B cell (primary cell): ENCODE results near the gene XIAP. TPM values are rescaled to one million over a fixed set of nuclear protein-coding genes. Genes with fewer than 3 reads are reported as not detected.
"Not testable (repeated sequence)": the region's sequence is repeated elsewhere in the genome, so short reads cannot be mapped to it uniquely, and the experiment has no call there.

Experiments used
- ATAC-seq: fragments of 200-7000 bp; cut with Tn5 transposase; one replicate; pipeline ENCODE4 v1.10.0; 2021; ENCODE audit warnings: low read depth, mild to moderate bottlenecking, moderate number of reproducible peaks, moderate library complexity
- CTCF ChIA-PET: fragments of 350-600 bp; sonication (Branson Sonifier 250); formaldehyde crosslinking; loops from one replicate; lab custom pipeline; 2021; ENCODE audit warnings: antibody characterized with exemption, inconsistent platforms; lab: Charles Lee
- POLR2A ChIA-PET: fragments of 350-600 bp; sonication (Branson Sonifier 250); formaldehyde crosslinking; loops from one replicate; lab custom pipeline; 2021; ENCODE audit warnings: antibody characterized with exemption; lab: Charles Lee
- DNase-seq: peaks from one replicate; pipeline ENCODE4 v3.0.0; 2013
- H2AFZ ChIP-seq: 2 replicates; pipeline ENCODE4 v1.6.1; 2012; ENCODE audit warnings: mild to moderate bottlenecking, low read depth, low read length; ENCODE audit not compliant: insufficient read depth, poor library complexity, severe bottlenecking
- H3K27ac ChIP-seq, 2 donors: 1 replicate in 1 of 2; 2 replicates in 1 of 2; pipeline ENCODE4 v1.5.1; 2012 to 2013; ENCODE audit warnings: low read length in 2 of 2, mild to moderate bottlenecking in 2 of 2, moderate library complexity in 1 of 2
- H3K27me3 ChIP-seq, 4 experiments: fragments of 200-600 bp in 1 of 4; sonication (generic) in 1 of 4; replicated peaks in 1 of 4; 1 replicate in 2 of 4; 2 replicates in 2 of 4; pipeline versions ENCODE4 v1.6.1 to v1.7.0; 2013 to 2016; ENCODE audit warnings: low read length in 3 of 4, mild to moderate bottlenecking in 2 of 4, mixed read lengths in 1 of 4, moderate library complexity in 1 of 4; ENCODE audit not compliant: insufficient read depth in 4 of 4, control insufficient read depth in 3 of 4; ENCODE audit errors: control extremely low read depth in 1 of 4
- H3K36me3 ChIP-seq, 2 experiments: replicated peaks in 1 of 2; 1 replicate in 1 of 2; 2 replicates in 1 of 2; pipeline versions ENCODE4 v1.6.1 to v1.7.1; 2013; ENCODE audit warnings: low read length in 1 of 2; ENCODE audit not compliant: insufficient read depth in 2 of 2, control insufficient read depth in 1 of 2; ENCODE audit errors: control extremely low read depth in 1 of 2, extremely low read depth in 1 of 2
- H3K4me1 ChIP-seq, 2 donors: fragments of 200-600 bp in 1 of 2; sonication (generic) in 1 of 2; 1 replicate in 1 of 2; 2 replicates in 1 of 2; pipeline versions ENCODE4 v1.5.1 to v1.6.1; 2013 to 2017; ENCODE audit warnings: low read length in 2 of 2; ENCODE audit not compliant: control insufficient read depth in 2 of 2, insufficient read depth in 2 of 2
- H3K4me2 ChIP-seq: replicated peaks from 2 replicates; pipeline ENCODE3; 2012; ENCODE audit warnings: mild to moderate bottlenecking, low read depth, low read length; ENCODE audit not compliant: poor library complexity, severe bottlenecking
- H3K4me3 ChIP-seq, 5 experiments: fragments of 200-600 bp in 1 of 5; sonication (generic) in 1 of 5; 1 replicate in 3 of 5; 2 replicates in 2 of 5; pipeline versions ENCODE4 v1.5.1 to v1.7.0; 2011 to 2016; ENCODE audit warnings: low read length in 4 of 5, mild to moderate bottlenecking in 4 of 5, low read depth in 2 of 5, control low read depth in 1 of 5, moderate library complexity in 1 of 5; ENCODE audit not compliant: insufficient read depth in 1 of 5; ENCODE audit errors: control extremely low read depth in 1 of 5, extremely low read depth in 1 of 5
- H3K79me2 ChIP-seq: fragments of 200-600 bp; sonication (generic); one replicate; pipeline ENCODE4 v1.6.0; 2016; ENCODE audit warnings: low read length; ENCODE audit not compliant: control insufficient read depth, insufficient read depth
- H3K9ac ChIP-seq: fragments of 200-600 bp; sonication (generic); 2 replicates; pipeline ENCODE4 v1.6.1; 2017; ENCODE audit warnings: mild to moderate bottlenecking, low read length, moderate library complexity
- H3K9me3 ChIP-seq, 3 donors: one replicate each; pipeline versions ENCODE4 v1.6.1 to v1.7.1; 2013; ENCODE audit warnings: low read length in 2 of 3; ENCODE audit not compliant: control insufficient read depth in 2 of 3, insufficient read depth in 1 of 3; ENCODE audit errors: control extremely low read depth in 1 of 3
- H4K20me1 ChIP-seq: 2 replicates; pipeline ENCODE4 v1.6.0; 2012; ENCODE audit warnings: mild to moderate bottlenecking, low read length; ENCODE audit not compliant: insufficient read depth, control insufficient read depth, poor library complexity, severe bottlenecking
- H3K27ac Mint-ChIP-seq: one replicate; pipeline ENCODE4 v1.8.0; 2021; ENCODE audit warnings: mixed read lengths
- H3K27me3 Mint-ChIP-seq: one replicate; pipeline ENCODE4 v1.8.0; 2021; ENCODE audit warnings: mixed read lengths
- H3K4me1 Mint-ChIP-seq: one replicate; pipeline ENCODE4 v1.8.0; 2021; ENCODE audit warnings: mixed read lengths
- H3K4me3 Mint-ChIP-seq: one replicate; pipeline ENCODE4 v1.8.0; 2021; ENCODE audit warnings: mixed read lengths
- H3K9me3 Mint-ChIP-seq: one replicate; pipeline ENCODE4 v1.8.0; 2022; ENCODE audit warnings: mixed read lengths; ENCODE audit not compliant: insufficient read depth
- EZH2 ChIP-seq: IDR thresholded peaks from 2 replicates; pipeline ENCODE4 v1.6.1; 2012; ENCODE audit warnings: borderline replicate concordance, low read depth, mild to moderate bottlenecking, moderate library complexity, low read length; ENCODE audit not compliant: insufficient read depth, poor library complexity, severe bottlenecking
- WGBS: methylation state at CpG from one replicate; pipeline ENCODE4 v1.1.5; 2013; ENCODE audit warnings: missing lambda C conversion rate; ENCODE audit not compliant: insufficient coverage; 5-methylcytosine and 5-hydroxymethylcytosine counted together
- intact Hi-C: fragments of 100-400 bp; cut with micrococcal nuclease; formaldehyde crosslinking; loops from one replicate; pipeline ENCODE4 v1.10.0; 2022
- polyA plus RNA-seq: library from polyadenylated mRNA; depleted of rRNA; stranded (reverse); fragments of >200 nt; gene quantifications from 2 replicates; pipeline ENCODE4 v1.2.3, GENCODE V29; 2012
- total RNA-seq, 2 donors: library from RNA; stranded (reverse); fragments of 120-200 nt in 1 of 2; gene quantifications; 1 replicate in 1 of 2; 2 replicates in 1 of 2; pipeline versions ENCODE4 v1.2.3 to v1.2.4, GENCODE V29; 2013 to 2022
- TF ChIP-seq, protein P1 (sequence below): fragments of 200-600 bp; IDR thresholded peaks from one replicate; pipeline ENCODE4 v1.8.0; 2022; ENCODE audit warnings: antibody characterized with exemption, mild to moderate bottlenecking

The XIAP gene
- total and polyA plus RNA-seq, 2 donors (not counting 1 experiment from before 2014, with no cell fraction given), result 9.2 to 36.2 TPM

DNA sequence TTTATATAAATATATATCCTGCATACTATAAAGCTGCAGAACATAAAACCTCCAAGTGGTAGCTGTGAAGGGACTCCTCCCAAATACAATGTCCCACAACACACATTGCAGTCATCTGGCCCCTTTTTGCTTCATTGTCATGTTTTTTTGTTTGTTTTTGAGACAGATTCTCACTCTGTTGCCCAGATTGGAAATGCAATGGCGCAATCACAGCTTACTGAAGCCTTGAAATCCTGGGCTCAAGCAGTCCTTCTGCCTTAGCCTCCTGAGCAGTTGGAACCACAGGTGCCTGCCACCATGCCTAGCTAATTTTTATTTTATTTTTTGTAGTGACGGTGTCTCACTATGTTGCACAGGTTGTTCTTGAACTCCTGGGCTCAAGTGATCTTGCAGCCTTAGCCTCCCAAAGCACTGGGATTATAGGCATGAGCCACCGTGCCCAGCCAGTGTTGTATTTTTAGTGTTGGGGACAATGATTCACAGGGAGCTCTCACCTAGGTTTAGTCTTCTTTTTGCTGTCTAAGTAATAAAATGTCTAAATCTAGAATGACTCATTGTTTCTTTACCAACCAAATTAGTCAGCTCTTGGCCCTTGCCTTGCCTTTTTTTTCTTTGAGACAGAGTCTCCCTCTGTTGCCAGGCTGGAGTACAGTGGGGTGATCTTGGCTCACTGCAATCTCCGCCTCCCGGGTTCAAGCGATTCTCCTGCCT is 24.0 kb upstream of the XIAP start:
- ATAC-seq (no peak), DNase-seq (no peak)
- H3K4me2 ChIP-seq, result no peak overlapping the region
- no CpG with 5 or more reads among the region's 6 CpGs for WGBS
- Mint-ChIP-seq H3K27me3 (no peaks in the 10 kb centered on the region), H3K4me1 (peaks cover 9% of the 10 kb centered on the region), H3K27ac (no peak overlapping the region), H3K4me3 (no peak overlapping the region), H3K9me3 (no peaks in the 10 kb centered on the region)
- TF ChIP-seq EZH2, result no peak
- TF ChIP-seq, protein P1, sequence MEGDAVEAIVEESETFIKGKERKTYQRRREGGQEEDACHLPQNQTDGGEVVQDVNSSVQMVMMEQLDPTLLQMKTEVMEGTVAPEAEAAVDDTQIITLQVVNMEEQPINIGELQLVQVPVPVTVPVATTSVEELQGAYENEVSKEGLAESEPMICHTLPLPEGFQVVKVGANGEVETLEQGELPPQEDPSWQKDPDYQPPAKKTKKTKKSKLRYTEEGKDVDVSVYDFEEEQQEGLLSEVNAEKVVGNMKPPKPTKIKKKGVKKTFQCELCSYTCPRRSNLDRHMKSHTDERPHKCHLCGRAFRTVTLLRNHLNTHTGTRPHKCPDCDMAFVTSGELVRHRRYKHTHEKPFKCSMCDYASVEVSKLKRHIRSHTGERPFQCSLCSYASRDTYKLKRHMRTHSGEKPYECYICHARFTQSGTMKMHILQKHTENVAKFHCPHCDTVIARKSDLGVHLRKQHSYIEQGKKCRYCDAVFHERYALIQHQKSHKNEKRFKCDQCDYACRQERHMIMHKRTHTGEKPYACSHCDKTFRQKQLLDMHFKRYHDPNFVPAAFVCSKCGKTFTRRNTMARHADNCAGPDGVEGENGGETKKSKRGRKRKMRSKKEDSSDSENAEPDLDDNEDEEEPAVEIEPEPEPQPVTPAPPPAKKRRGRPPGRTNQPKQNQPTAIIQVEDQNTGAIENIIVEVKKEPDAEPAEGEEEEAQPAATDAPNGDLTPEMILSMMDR, result no peak
- no peak overlapping the region for H3K4me3 ChIP-seq
- H3K27me3 ChIP-seq, result no peaks in the 10 kb centered on the region
- ChIA-PET CTCF (interaction anchor here (1.0 to 1.1 kb wide), 2 partner anchors 58 to 123 kb away, joined by 3 read pairs; no protein-coding TSS in a partner anchor), POLR2A (no interaction called here)
- no peak overlapping the region for H3K27ac ChIP-seq
- intact Hi-C loops, result no loop called here
- no peaks in the 10 kb centered on the region for H3K79me2 ChIP-seq
- H3K36me3 ChIP-seq, result no peaks in the 10 kb centered on the region
- no peaks in the 10 kb centered on the region for H4K20me1 ChIP-seq
- no peaks in the 10 kb centered on the region for H3K9me3 ChIP-seq
- H3K9ac ChIP-seq, result no peak overlapping the region
- H2AFZ ChIP-seq, result no peak overlapping the region
- H3K4me1 ChIP-seq, result peaks cover 0 to 5% of the 10 kb centered on the region in 2 donors

- H3K27ac ChIP-seq, H3K9me3 ChIP-seq, H3K4me1 ChIP-seq, ATAC-seq, CTCF ChIA-PET, H3K4me1 Mint-ChIP-seq, H3K9ac ChIP-seq, H4K20me1 ChIP-seq, H3K27me3 ChIP-seq, intact Hi-C loops, H3K36me3 ChIP-seq, DNase-seq, H3K4me3 Mint-ChIP-seq, H2AFZ ChIP-seq, H3K27me3 Mint-ChIP-seq, H3K9me3 Mint-ChIP-seq, H3K27ac Mint-ChIP-seq, H3K4me3 ChIP-seq, H3K4me2 ChIP-seq, H3K79me2 ChIP-seq: not testable (repeated sequence)
- POLR2A ChIA-PET, result interaction anchor here (0.6 kb wide), 1 partner anchor 14 kb away, joined by 4 read pairs; no protein-coding TSS in a partner anchor
- 100% methylated on average over 1 of the region's 4 CpGs for WGBS
These were observed 14.7 kb upstream of the XIAP start for GRCh38 chrX:123845129-123845528.
